Measurements from ENCODE around the gene BICRAL. TPM values are rescaled to one million over a fixed set of nuclear protein-coding genes. Genes with fewer than 3 reads are reported as not detected.

Gene BICRAL
- total RNA-seq, 4 donors from 2014 or later: 19.9 to 24.5 (median 23.6) TPM

- Histone ChIP-seq H3K9me3 (no peaks in the 10 kb centered on the region), H3K27me3 (no peaks in the 10 kb centered on the region), H3K36me3 (peaks cover 12 to 19% of the 10 kb centered on the region in 2 donors), H3K4me3 (replicated peaks in 1 of 3) (no peak overlapping the region), H3K27ac (peak overlapping the region; percentile 16 to 67 (median 64)), H3K4me1 (peaks cover 13 to 29% of the 10 kb centered on the region in 2 donors)
- intact Hi-C loops (cut with DNase I): no loop called here
- WGBS, 2 donors: 90 to 92% methylated on average over 3 of the region's 3 CpGs
- TF ChIP-seq CTCF (IDR thresholded peaks at IDR 0.05) (peak in 4 of 6 experiments; percentile 36 to 44 (median 42)), POLR2A (IDR thresholded peaks at IDR 0.05) (no peak)
- peak in 1 of 2 donors; percentile 35 for DNase-seq
Measured at GRCh38 chr6:42819803-42820511, 38.1 kb downstream of the BICRAL start.

GRCh38 chr6:42820512-42821340, 38.9 kb downstream of the BICRAL start:
- Histone ChIP-seq H3K27me3 (no peaks in the 10 kb centered on the region), H3K36me3 (peaks cover 12 to 19% of the 10 kb centered on the region in 2 donors), H3K4me3 (replicated peaks in 1 of 3) (no peak overlapping the region), H3K9me3 (no peaks in the 10 kb centered on the region), H3K27ac (peak overlapping the region; percentile 16 to 67 (median 64)), H3K4me1 (peaks cover 13 to 29% of the 10 kb centered on the region in 2 donors)
- TF ChIP-seq POLR2A (IDR thresholded peaks at IDR 0.05) (no peak), CTCF (IDR thresholded peaks at IDR 0.05) (no peak)
- 65 to 74% methylated on average over 10 of the region's 10 CpGs for WGBS, 2 donors
- DNase-seq: peak; percentile 5 to 22
- intact Hi-C loops (cut with DNase I): no loop called here

GRCh38 chr6:42821341-42821668, 39.5 kb downstream of the BICRAL start:
- H3K36me3 ChIP-seq: peaks cover 12 to 19% of the 10 kb centered on the region in 2 donors
- peak overlapping the region in 2 of 3 donors; percentile 64 to 67 for H3K27ac ChIP-seq
- WGBS, 2 donors: 77 to 92% methylated on average over 3 of the region's 3 CpGs
- TF ChIP-seq CTCF (IDR thresholded peaks at IDR 0.05) (no peak), POLR2A (IDR thresholded peaks at IDR 0.05) (no peak)
- DNase-seq: no peak
- no peaks in the 10 kb centered on the region for H3K27me3 ChIP-seq
- H3K4me1 ChIP-seq: peaks cover 13 to 29% of the 10 kb centered on the region in 2 donors
- intact Hi-C loops (cut with DNase I): no loop called here
- H3K9me3 ChIP-seq: no peaks in the 10 kb centered on the region
- H3K4me3 ChIP-seq (replicated peaks in 1 of 3): no peak overlapping the region

- WGBS, 2 donors: 90% methylated on average over 2 of the region's 2 CpGs
- DNase-seq: no peak
- no peaks in the 10 kb centered on the region for H3K27me3 ChIP-seq
- peak overlapping the region in 1 of 3 donors; percentile 67 for H3K27ac ChIP-seq
- H3K4me1 ChIP-seq: peaks cover 13 to 29% of the 10 kb centered on the region in 2 donors
- no peak overlapping the region for H3K4me3 ChIP-seq (replicated peaks in 1 of 3)
- TF ChIP-seq POLR2A (IDR thresholded peaks at IDR 0.05): no peak
- intact Hi-C loops (cut with DNase I): no loop called here
- H3K36me3 ChIP-seq: peaks cover 12 to 19% of the 10 kb centered on the region in 2 donors
- H3K9me3 ChIP-seq: no peaks in the 10 kb centered on the region
Measured at GRCh38 chr6:42821846-42822245, 40.0 kb downstream of the BICRAL start.

- Histone ChIP-seq H3K4me3 (replicated peaks in 1 of 3) (no peak overlapping the region), H3K27me3 (no peaks in the 10 kb centered on the region), H3K9me3 (no peaks in the 10 kb centered on the region), H3K4me1 (no peaks in the 10 kb centered on the region), H3K27ac (no peak overlapping the region), H3K36me3 (peaks cover 33 to 34% of the 10 kb centered on the region in 2 donors)
- WGBS, 2 donors: 95 to 99% methylated on average over 7 to 8 of the region's 8 CpGs
- intact Hi-C loops (cut with DNase I): no loop called here
- no peak for DNase-seq
- no peak for TF ChIP-seq CTCF (IDR thresholded peaks at IDR 0.05)
- no peak for TF ChIP-seq POLR2A (IDR thresholded peaks at IDR 0.05)
Measured at GRCh38 chr6:42829561-42830092, 47.8 kb downstream of the BICRAL start.

Measured in thyroid gland (tissue), 4 donors.